Trophoblast cell (in vitro differentiated cells and primary cell): ENCODE results near the gene APLN.

Source experiments
- DNase-seq, 2 donors: peaks; one replicate each; pipeline ENCODE4 v3.0.0-alpha.2; 2016
- H2AFZ ChIP-seq: 2 replicates; pipeline ENCODE4 v1.6.1; 2013; ENCODE audit warnings: low read length, moderate library complexity, mild to moderate bottlenecking; ENCODE audit not compliant: insufficient read depth, poor library complexity
- H2AK5ac ChIP-seq: 2 replicates; pipeline ENCODE4 v1.6.1; 2013; ENCODE audit warnings: mild to moderate bottlenecking, low read length
- H2BK120ac ChIP-seq: 2 replicates; pipeline ENCODE4 v1.6.1; 2013; ENCODE audit warnings: low read length, mild to moderate bottlenecking, moderate library complexity; ENCODE audit not compliant: insufficient read depth, poor library complexity
- H2BK12ac ChIP-seq: 2 replicates; pipeline ENCODE4 v1.6.1; 2013; ENCODE audit warnings: mild to moderate bottlenecking, low read length, moderate library complexity
- H2BK5ac ChIP-seq: 2 replicates; pipeline ENCODE4 v1.6.1; 2013; ENCODE audit warnings: low read length, low read depth, moderate library complexity, mild to moderate bottlenecking; ENCODE audit not compliant: poor library complexity
- H3K14ac ChIP-seq: 2 replicates; pipeline ENCODE4 v1.6.1; 2013; ENCODE audit warnings: mild to moderate bottlenecking, low read length
- H3K18ac ChIP-seq: 2 replicates; pipeline ENCODE4 v1.6.1; 2013; ENCODE audit warnings: mild to moderate bottlenecking, low read length
- H3K23ac ChIP-seq: 2 replicates; pipeline ENCODE4 v1.6.1; 2013; ENCODE audit warnings: low read length
- H3K27ac ChIP-seq: 2 replicates; pipeline ENCODE4 v1.5.1; 2013; ENCODE audit warnings: low read depth, mild to moderate bottlenecking, inconsistent platforms, low read length, moderate library complexity
- H3K27me3 ChIP-seq: 2 replicates; pipeline ENCODE4 v1.6.1; 2013; ENCODE audit warnings: inconsistent platforms, mild to moderate bottlenecking, low read length, moderate library complexity; ENCODE audit not compliant: insufficient read depth
- H3K36me3 ChIP-seq, 2 experiments: 1 replicate in 1 of 2; 2 replicates in 1 of 2; pipeline ENCODE4 v1.6.1; 2013; ENCODE audit warnings: low read length in 2 of 2, mild to moderate bottlenecking in 2 of 2, moderate library complexity in 1 of 2; ENCODE audit not compliant: insufficient read depth in 2 of 2, control insufficient read depth in 1 of 2
- H3K4ac ChIP-seq: 2 replicates; pipeline ENCODE4 v1.6.1; 2013; ENCODE audit warnings: low read depth, mild to moderate bottlenecking, low read length, moderate library complexity
- H3K4me1 ChIP-seq, 2 experiments: 1 replicate in 1 of 2; 2 replicates in 1 of 2; pipeline ENCODE4 v1.6.1; 2013; ENCODE audit warnings: low read length in 2 of 2, mild to moderate bottlenecking in 2 of 2, moderate library complexity in 1 of 2; ENCODE audit not compliant: insufficient read depth in 2 of 2, control insufficient read depth in 1 of 2
- H3K4me2 ChIP-seq: 2 replicates; pipeline ENCODE4 v1.6.1; 2013; ENCODE audit warnings: inconsistent platforms, mild to moderate bottlenecking, low read length, moderate library complexity
- H3K4me3 ChIP-seq: 2 replicates; pipeline ENCODE4 v1.5.1; 2013; ENCODE audit warnings: mild to moderate bottlenecking, low read depth, low read length, inconsistent platforms
- H3K79me1 ChIP-seq: one replicate; pipeline ENCODE4 v1.6.1; 2013; ENCODE audit warnings: low read length
- H3K79me2 ChIP-seq: 2 replicates; pipeline ENCODE4 v1.6.1; 2013; ENCODE audit warnings: low read length, mild to moderate bottlenecking; ENCODE audit not compliant: control insufficient read depth, insufficient read depth, poor library complexity
- H3K9ac ChIP-seq: 2 replicates; pipeline ENCODE4 v1.6.1; 2013; ENCODE audit warnings: mild to moderate bottlenecking, low read length
- H3K9me3 ChIP-seq: 2 replicates; pipeline ENCODE4 v1.6.1; 2013; ENCODE audit warnings: low read depth, mild to moderate bottlenecking, control low read depth, inconsistent platforms, low read length; ENCODE audit not compliant: insufficient read depth
- H4K12ac ChIP-seq: 2 replicates; pipeline ENCODE4 v1.6.1; 2013; ENCODE audit warnings: low read depth, mild to moderate bottlenecking, low read length, moderate library complexity
- H4K8ac ChIP-seq: 2 replicates; pipeline ENCODE4 v1.6.1; 2013; ENCODE audit warnings: low read depth, mild to moderate bottlenecking, low read length, moderate library complexity
- H4K91ac ChIP-seq: one replicate; pipeline ENCODE4 v1.6.1; 2013; ENCODE audit warnings: low read depth, mild to moderate bottlenecking, low read length, moderate library complexity
- WGBS: extraction: QIAGEN DNeasy Blood & Tissue Kit; methylation state at CpG from one replicate; pipeline ENCODE4 v1.1.7; 2013; ENCODE audit warnings: missing lambda C conversion rate; ENCODE audit not compliant: insufficient read length, insufficient coverage; ENCODE audit errors: extremely low coverage; 5-methylcytosine and 5-hydroxymethylcytosine counted together

Gene APLN

DNA sequence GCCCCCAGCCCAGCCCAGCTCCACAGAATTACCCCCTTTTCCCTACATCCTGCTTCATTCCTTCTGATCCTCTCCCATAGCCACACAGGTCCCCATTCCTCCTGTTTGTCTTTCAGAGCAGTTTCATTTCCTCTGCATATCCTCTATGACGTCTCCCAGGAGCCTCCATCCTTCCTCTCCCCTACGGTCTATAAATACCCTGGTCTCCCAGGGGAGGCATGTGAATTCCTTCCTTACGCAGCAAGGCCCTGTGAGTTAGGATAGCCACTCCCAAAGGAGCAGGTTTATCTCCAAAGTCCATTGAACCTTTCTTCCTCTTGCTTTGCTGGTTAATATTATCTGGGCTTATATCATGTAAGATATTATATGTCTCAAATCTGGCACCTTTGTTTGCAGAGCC is 8.4 kb upstream of the APLN start:
- Histone ChIP-seq H3K4me1 (peaks cover 2 to 10% of the 10 kb centered on the region in 2 experiments), H2BK120ac (no peak overlapping the region), H3K9ac (no peak overlapping the region), H3K4ac (no peak overlapping the region), H3K79me1 (peaks cover 4% of the 10 kb centered on the region), H3K27ac (no peak overlapping the region), H2AK5ac (no peak overlapping the region), H2AFZ (no peak overlapping the region), H4K12ac (no peak overlapping the region), H3K23ac (no peak overlapping the region), H2BK12ac (no peak overlapping the region), H3K4me2 (no peak overlapping the region), H3K27me3 (no peaks in the 10 kb centered on the region), H3K14ac (no peak overlapping the region), H3K18ac (no peak overlapping the region), H4K8ac (no peak overlapping the region), H3K4me3 (no peak overlapping the region), H3K79me2 (no peaks in the 10 kb centered on the region), H3K9me3 (no peaks in the 10 kb centered on the region), H3K36me3 (no peaks in the 10 kb centered on the region), H2BK5ac (no peak overlapping the region), H4K91ac (no peak overlapping the region)
- no peak for DNase-seq
- WGBS = no CpG with 5 or more reads among the region's 3 CpGs

GRCh38 chrX:129661369-129661768 is 6.6 kb upstream of the APLN start:
- H3K18ac ChIP-seq = no peak overlapping the region
- H3K4me3 ChIP-seq = no peak overlapping the region
- H4K12ac ChIP-seq = no peak overlapping the region
- no peaks in the 10 kb centered on the region for H3K9me3 ChIP-seq
- no peak overlapping the region for H2BK12ac ChIP-seq
- no peak overlapping the region for H4K8ac ChIP-seq
- no peak overlapping the region for H2BK5ac ChIP-seq
- no peak overlapping the region for H2BK120ac ChIP-seq
- no peak overlapping the region for H3K27ac ChIP-seq
- DNase-seq = no peak
- no peak overlapping the region for H3K9ac ChIP-seq
- H3K14ac ChIP-seq = no peak overlapping the region
- no peaks in the 10 kb centered on the region for H3K36me3 ChIP-seq
- no CpG with 5 or more reads among the region's 1 CpG for WGBS
- H3K27me3 ChIP-seq = no peaks in the 10 kb centered on the region
- no peak overlapping the region for H2AK5ac ChIP-seq
- H3K79me1 ChIP-seq = peaks cover 4% of the 10 kb centered on the region
- peaks cover 2 to 10% of the 10 kb centered on the region in 2 experiments for H3K4me1 ChIP-seq
- H3K79me2 ChIP-seq = no peaks in the 10 kb centered on the region
- H2AFZ ChIP-seq = no peak overlapping the region
- no peak overlapping the region for H3K4me2 ChIP-seq
- H3K4ac ChIP-seq = no peak overlapping the region
- no peak overlapping the region for H4K91ac ChIP-seq
- H3K23ac ChIP-seq = no peak overlapping the region

DNA sequence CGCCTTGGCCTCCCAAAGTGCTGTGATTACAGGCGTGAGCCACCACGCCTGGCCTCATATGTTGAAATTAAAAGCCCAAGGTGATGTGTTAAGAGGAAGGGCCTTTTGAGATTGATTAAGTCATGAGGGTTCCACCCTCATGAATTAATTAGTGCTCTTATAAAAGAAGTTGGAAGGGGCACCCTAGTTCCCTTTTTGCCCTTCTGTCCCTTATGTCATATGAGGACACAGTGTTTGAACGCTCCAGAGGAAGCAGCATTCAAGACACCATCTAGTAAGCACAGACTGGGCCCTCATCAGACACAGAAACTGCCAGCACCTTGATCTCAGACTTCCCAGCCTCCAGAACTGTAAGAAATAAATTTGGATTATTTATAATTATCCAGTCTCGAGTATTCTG is 5.1 kb upstream of the APLN start:
- Histone ChIP-seq H4K12ac (no peak overlapping the region), H3K36me3 (no peaks in the 10 kb centered on the region), H4K91ac (no peak overlapping the region), H3K18ac (no peak overlapping the region), H3K4me3 (no peak overlapping the region), H3K4ac (no peak overlapping the region), H2AK5ac (no peak overlapping the region), H2BK5ac (no peak overlapping the region), H2BK120ac (no peak overlapping the region), H3K4me2 (no peak overlapping the region), H4K8ac (no peak overlapping the region), H2AFZ (no peak overlapping the region), H3K79me2 (no peaks in the 10 kb centered on the region), H3K4me1 (peaks cover 4 to 8% of the 10 kb centered on the region in 2 experiments), H3K14ac (no peak overlapping the region), H3K9me3 (no peaks in the 10 kb centered on the region), H3K9ac (no peak overlapping the region), H3K79me1 (peaks cover under 1% of the 10 kb centered on the region), H3K23ac (no peak overlapping the region), H3K27ac (no peak overlapping the region), H2BK12ac (no peak overlapping the region), H3K27me3 (peaks cover 4% of the 10 kb centered on the region)
- DNase-seq = no peak
- WGBS = no CpG with 5 or more reads among the region's 5 CpGs

DNA sequence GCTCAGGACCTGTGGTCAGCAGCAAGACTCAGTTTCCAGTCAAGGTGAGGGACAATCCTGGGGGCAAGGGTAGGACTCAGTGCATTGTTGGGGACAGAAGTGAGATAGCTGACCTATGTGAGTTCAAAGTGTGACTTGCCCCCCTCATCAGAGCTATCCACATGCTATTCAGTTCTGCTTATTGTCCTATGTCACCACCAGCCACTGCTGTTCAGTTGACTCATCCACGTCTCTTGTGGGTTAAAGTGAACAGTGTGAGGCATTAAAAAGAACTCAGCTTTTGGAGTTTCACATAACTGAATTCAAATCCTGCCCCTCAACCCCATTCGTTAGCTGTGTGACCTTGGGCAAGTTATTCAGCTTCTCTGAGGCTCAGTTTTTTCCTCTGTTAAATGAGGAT is 4.4 kb upstream of the APLN start:
- H3K4me3 ChIP-seq = no peak overlapping the region
- no peak overlapping the region for H3K27ac ChIP-seq
- H3K79me1 ChIP-seq = no peaks in the 10 kb centered on the region
- no peak overlapping the region for H4K12ac ChIP-seq
- no peak overlapping the region for H2AFZ ChIP-seq
- H2BK12ac ChIP-seq = no peak overlapping the region
- no peak overlapping the region for H3K14ac ChIP-seq
- no peaks in the 10 kb centered on the region for H3K9me3 ChIP-seq
- no peak overlapping the region for H2BK5ac ChIP-seq
- no peaks in the 10 kb centered on the region for H3K79me2 ChIP-seq
- H3K9ac ChIP-seq = no peak overlapping the region
- no peak overlapping the region for H2BK120ac ChIP-seq
- no peak overlapping the region for H4K91ac ChIP-seq
- no peak overlapping the region for H3K4me2 ChIP-seq
- H3K23ac ChIP-seq = no peak overlapping the region
- DNase-seq = no peak
- peaks cover 5 to 11% of the 10 kb centered on the region in 2 experiments for H3K4me1 ChIP-seq
- H3K18ac ChIP-seq = no peak overlapping the region
- no peak overlapping the region for H2AK5ac ChIP-seq
- H3K4ac ChIP-seq = no peak overlapping the region
- no peak overlapping the region for H4K8ac ChIP-seq
- H3K36me3 ChIP-seq = no peaks in the 10 kb centered on the region
- H3K27me3 ChIP-seq = peaks cover 8% of the 10 kb centered on the region
- WGBS = no CpG with 5 or more reads among the region's 2 CpGs
